GM21576 (cell line): Measurements from ENCODE around the gene RNF128.

ENCODE experiments used
- ATAC-seq: cut with Tn5 transposase; IDR thresholded peaks from one replicate; pipeline ENCODE4 v1.9.1; 2021; ENCODE audit warnings: mild to moderate bottlenecking, moderate library complexity; ENCODE audit not compliant: unreplicated experiment

RNF128 gene, protein sequence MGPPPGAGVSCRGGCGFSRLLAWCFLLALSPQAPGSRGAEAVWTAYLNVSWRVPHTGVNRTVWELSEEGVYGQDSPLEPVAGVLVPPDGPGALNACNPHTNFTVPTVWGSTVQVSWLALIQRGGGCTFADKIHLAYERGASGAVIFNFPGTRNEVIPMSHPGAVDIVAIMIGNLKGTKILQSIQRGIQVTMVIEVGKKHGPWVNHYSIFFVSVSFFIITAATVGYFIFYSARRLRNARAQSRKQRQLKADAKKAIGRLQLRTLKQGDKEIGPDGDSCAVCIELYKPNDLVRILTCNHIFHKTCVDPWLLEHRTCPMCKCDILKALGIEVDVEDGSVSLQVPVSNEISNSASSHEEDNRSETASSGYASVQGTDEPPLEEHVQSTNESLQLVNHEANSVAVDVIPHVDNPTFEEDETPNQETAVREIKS

DNA sequence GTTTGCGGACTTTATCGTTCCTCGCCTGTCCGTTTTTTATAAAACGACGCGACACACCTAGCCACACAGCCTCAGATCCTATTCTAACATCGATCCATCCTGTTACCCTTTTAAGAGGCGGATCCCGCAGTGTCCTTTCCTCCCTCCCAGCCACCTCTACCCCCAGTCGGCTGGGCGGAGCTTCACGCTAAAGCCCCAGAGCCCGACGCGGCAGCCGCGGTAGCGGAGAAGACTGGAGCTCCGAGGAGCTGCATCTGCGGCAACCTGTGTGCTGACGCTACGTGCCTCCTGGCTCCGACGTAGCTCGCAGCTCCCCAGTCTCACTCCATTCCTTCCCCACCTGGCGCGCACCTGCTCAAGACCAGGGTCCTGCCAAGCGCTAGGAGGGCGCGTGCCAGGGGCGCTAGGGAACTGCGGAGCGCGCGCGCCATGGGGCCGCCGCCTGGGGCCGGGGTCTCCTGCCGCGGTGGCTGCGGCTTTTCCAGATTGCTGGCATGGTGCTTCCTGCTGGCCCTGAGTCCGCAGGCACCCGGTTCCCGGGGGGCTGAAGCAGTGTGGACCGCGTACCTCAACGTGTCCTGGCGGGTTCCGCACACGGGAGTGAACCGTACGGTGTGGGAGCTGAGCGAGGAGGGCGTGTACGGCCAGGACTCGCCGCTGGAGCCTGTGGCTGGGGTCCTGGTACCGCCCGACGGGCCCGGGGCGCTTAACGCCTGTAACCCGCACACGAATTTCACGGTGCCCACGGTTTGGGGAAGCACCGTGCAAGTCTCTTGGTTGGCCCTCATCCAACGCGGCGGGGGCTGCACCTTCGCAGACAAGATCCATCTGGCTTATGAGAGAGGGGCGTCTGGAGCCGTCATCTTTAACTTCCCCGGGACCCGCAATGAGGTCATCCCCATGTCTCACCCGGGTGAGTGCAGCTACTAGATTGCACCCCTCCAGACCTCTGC is at the start of gene RNF128:
RNF128 (plus strand) TSS at position 217 of the 953 bp plus-strand sequence; CDS start at position 430, 213 bp downstream.
- ATAC-seq: no peak

DNA sequence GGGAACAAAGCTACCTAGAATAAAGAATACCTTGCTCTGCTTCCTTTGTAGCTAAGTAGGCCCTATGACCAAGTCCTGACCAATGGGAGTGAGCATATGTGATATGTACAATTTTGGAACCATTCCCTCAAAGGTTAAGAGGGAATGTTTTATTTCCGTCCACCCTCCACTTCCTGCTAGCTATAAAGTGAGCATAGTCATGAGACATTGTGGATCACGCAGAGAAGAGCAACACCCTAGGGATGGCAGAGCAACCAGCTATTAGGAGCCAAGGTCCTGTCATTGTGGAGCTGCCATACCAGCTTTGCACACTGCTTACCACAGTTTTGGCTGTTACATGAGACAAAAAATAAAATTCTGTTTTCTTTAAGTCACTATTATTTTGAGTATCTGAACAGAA is 45.8 kb upstream of the RNF128 start:
- ATAC-seq: no peak

DNA sequence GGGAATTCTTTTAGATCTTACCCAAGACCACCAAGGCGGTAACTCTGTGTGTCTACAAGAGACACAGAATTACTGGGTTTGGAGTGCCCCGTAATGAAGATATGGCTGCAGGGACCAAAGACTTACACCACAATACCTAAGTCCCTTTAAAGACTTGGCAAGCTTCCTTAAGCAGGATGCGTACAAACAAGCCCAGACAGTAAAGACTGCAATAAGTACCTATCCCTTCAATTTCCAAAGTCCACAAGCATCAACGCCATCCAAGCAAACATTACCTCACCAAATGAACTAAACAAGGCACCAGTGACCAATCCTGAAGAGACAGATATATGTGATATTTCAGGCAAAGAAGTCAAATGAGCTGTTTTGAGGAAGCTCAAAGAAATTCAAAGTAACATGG is 42.3 kb upstream of the RNF128 start:
- ATAC-seq: no peak

DNA sequence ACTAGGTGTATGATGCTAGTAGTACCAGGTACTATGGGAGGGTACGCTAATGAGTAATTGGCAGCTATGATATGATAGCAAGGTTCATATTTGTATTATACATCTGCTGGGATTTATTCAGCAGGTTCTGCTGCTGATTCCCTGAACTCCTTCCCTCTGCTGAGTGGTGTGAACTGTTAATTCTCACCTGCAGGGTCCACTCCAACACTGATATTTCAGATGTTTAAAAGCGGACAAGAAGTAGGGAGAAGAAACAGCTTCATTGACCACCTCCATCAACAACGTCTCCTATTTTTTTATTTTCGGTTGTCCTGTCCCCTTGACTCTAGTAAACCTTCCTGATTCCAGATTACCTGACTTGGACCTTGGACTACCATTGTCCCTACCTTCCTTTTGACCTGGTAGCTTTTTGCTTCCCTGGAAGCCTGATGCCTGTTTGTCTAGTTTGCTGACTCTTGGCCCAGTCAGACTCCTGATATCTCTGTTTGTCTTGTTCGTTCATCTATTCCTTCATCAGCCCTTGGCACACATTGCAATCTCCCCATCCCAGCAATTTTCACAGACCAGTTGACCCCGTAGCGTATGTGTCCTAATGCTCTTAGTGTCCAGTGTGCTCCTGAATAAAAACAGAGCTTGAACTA is 34.0 kb upstream of the RNF128 start:
- no peak for ATAC-seq

DNA sequence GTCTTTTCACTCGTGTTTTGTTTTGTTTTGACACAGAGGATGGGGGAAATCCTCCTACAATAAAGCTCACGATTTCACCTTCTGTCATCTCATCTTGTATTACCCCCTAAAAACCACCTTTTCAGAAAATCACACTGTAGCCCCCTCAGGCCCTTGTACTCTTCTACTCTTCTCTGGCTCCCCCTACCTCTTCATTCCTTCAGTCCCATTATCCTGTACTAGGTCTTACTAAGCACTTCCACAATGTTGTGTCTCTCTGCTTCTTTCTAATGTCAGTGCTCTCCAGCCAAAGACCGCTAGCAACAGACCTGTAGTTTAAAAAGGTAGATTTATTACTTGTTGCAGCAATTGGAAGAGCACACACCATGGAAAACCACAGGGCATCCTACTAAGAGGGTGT is 30.0 kb upstream of the RNF128 start:
- ATAC-seq: no peak

DNA sequence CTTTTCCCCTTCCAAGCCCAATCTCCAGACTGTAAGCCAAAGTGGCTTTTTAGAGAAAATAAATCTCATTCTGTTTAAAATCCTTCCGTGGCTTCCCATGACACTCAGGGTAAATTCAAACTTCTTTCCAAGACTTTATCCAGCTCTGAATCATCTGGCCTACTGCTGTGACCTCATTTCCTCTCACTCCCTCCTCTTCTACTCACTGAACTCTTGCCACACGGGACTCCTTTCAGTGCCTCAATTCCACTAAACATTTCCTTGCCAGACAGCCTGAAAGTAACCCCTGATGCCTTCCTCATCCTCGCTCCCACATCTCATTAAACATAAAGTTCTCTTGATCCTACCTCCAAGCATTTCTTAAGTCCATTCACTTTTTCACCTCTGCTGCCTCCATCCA is 27.8 kb upstream of the RNF128 start:
- no peak for ATAC-seq

DNA sequence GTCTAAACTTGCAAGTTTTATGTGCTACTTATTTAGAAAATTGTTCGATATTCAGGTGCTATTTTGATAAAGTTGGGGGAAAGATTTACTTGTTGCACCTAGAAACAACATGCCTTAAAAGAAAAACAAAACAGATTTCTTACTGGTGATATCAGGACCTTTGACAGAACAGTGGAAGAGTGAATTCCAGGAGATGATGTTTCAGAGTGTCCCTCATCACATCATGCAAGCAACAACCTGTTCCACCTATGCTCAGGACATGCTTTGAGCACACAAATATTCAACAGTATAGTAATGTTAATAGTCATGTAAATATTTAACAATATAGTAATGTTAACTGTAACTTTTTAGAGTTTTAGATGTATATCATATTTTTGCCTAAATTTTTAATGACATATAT is 23.9 kb upstream of the RNF128 start:
- ATAC-seq: no peak

DNA sequence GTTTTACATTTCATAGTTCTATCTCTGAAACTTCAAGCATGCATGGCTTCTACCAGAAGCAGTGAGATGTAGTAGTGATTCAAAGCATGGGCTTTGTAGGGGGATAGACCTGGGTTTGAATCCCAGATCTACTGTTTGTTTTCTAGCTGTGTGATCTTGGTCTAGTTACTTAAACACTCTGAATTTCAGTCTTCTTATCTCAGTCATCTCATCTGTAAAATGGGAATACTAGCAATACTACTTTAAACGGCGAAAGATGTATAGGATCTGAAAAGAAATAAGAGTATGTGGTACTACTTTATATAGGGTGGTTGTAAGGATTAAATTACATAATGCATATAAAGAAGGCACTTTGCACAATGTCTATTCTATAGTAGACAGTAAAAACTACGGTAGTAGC is 20.0 kb upstream of the RNF128 start:
- ATAC-seq: no peak

DNA sequence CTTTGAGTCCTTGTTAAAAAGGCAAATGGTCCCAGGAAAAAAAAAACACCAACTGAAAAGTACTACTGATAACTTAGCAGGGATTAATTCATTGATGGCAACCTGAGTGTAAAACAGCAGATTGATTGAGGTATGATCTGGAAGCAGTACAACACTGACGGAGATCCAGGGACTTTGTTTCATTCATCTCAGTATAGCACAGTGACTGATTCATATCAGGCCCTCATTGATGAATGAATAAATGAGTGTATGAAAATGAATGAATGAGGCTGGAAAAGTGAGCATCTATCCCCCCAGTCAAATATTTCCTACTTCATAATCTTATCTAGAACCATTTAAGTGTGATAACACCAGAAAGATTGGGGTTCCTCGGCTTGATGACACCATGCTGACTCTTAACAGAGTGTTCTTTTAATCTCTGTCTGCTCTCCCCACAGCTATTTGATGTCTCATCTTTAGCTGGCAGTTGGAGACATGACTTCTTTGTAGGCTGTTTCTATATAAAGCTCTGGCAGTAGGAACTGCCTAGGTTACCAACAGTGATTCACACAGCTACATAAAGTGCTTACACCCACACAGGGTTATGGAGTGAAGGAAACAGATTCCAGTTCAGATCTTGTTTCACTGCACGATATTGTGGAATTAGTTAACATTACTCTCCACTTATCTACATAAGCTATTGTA is 18.6 kb upstream of the RNF128 start:
- no peak for ATAC-seq

DNA sequence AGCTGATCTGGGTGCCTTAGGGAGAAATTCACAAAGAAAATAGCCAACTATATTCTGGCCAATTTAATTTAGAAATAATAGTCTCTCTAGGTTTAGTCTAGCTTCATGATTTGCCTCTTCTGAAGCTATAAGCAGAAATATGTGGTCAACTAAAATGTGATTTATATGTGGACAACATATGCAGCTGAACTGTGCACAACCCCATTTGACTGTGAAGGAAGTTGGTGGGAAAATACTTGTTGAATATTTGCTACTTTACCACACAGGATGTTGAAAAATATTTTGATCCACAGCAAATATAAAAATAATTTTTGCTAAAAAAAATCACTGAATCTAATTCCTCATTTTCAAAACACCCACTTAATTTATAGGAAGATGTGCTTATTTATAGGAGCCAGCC is 15.7 kb upstream of the RNF128 start:
- no peak for ATAC-seq

DNA sequence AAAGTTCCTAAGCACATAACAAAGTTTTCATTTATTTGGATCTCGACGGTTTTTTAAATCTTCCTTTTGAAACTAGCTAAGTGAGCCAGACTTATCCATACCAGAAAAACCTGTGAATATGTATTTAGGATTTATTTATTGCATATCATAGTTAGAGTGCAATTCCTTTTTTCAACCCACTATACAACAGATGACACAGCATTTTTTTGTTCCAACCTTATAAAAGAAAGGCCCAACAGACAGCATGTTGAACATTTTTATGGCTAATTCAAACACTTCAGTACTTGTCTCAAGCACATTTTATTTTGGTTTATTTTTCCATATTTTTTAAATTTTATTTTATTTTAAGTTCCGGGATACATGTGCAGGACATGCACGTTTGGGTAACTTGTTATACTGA is 15.1 kb upstream of the RNF128 start:
- ATAC-seq: no peak

DNA sequence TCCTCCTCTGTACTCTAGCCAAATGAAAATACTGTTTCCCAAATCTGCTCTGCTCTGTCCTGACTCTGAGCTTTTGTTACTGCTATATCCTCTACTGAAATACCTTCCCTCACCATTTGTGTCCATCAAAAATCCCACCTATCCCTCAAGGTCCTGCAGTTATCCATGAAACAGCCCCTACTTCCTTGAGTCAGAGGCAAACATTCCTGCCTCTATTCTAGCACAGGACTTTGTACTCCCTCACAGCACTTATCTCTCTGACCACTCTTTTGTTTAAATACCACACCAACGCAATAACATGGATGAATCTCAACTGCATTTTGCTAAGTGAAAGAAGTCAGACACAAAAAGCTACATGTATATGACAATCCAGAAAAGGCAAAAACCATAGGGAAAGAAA is 10.5 kb upstream of the RNF128 start:
- ATAC-seq: no peak

DNA sequence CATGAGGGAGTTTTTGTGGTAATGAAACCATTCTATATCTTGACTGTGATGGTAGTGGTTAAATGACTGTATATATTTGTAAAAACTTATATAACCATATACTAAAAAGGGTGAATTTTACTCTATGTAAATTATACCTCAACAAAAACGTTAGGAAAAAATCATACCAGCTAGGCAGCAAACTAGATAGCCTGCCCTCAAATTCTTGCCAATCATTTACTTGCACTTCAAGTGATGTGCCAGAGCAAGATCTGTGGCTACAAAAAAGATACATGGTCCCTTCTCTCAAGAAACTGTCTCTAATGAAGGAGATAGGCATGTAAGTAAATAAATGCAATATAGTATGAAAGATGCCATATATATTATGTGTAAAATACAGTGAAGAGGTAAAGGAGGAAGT is 10.0 kb upstream of the RNF128 start:
- no peak for ATAC-seq

DNA sequence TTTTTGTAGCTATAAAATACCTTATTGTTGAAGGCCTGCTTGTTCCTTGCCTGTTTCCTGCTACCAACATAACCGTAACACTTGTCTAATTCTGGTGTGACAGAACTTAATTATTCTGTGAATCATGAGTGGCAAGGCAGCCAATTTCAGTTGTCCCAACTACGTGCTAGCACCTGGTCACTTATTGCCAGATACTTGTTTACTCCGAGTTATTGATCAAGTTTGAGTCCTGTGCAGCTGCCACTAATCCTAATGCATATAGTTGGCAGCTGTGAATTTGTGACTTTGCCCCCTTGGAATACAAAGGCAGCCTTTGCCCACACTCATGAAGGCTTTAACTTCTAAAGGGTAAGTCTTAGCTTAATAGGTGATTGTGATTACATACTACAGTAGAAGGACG is 7.8 kb upstream of the RNF128 start:
- ATAC-seq: no peak

DNA sequence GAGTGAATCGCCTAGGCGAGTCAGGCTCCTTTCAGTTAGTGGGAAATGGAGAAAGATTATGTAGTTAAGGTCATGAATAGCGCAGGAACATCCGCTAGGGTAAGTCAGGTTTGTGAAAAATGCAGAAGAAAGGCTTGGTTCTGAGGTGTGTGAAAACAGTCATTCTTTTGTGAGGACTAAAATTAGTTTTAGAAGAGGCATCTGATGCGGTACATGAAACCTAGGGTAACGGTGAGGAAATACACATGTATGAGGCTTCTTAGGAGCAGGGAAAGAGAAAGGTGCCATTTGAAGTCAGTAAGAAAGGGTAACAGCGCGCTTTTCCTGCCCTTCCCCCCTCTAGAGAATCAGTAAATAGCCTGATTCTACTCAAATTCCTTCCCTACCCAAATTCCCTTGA is 570 bp upstream of the RNF128 start:
- ATAC-seq: no peak

DNA sequence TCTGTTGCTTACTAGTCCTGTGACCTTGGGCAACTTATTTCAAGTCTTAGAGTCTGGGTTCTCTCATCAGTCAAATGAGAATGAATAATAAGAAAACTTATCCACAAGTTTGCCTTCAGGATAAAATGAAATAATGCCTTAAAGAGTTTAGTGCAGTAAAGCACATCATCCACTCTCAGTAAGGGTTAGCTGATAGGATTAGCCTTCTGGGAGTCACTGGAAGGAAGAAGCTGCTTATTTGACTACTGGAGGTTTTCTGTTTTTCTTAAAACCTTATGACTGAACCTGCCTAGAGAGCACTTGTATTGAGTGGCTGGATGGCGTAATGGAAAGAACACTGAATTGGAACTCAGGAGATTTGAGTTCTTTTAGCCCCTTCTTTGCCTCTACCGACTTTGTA is 1.8 kb downstream of the RNF128 start:
- ATAC-seq: no peak

DNA sequence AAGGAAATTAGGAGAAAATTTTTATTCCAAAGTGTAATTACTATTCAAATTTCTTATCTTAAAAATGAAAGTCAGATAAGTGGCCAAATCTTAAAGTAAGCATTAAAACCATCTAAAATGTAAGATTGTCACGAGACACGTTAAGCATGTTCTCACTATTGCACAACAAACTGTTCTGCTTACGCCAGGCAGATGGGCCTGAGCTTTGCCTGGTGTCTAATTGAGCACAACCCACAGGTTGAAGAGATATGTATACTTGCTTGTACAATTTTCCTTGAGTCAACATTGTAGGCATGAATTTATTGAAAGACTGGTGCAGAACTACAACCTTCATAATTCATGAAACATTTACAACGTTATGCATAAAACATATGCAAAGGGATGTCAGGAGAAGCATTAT is 3.9 kb downstream of the RNF128 start:
- no peak for ATAC-seq

DNA sequence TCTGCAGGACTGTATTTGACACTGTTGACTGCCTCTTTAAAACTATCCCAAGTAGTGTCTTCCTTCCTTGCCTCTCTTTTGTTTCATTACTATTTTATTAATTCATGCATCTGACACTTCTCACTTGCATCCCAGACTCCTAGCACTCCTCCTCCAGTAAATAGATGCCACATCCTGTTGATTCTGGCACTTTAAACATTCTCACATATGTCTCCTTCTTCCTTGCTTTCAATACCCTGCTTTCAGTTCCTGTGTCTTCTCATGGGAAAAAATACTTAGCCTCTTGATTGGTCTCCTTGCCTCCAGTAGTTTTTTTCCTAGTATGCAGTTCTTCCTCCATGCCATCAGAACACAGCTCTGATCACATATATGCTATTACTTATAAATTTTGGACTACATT is 5.1 kb downstream of the RNF128 start:
- ATAC-seq: no peak

DNA sequence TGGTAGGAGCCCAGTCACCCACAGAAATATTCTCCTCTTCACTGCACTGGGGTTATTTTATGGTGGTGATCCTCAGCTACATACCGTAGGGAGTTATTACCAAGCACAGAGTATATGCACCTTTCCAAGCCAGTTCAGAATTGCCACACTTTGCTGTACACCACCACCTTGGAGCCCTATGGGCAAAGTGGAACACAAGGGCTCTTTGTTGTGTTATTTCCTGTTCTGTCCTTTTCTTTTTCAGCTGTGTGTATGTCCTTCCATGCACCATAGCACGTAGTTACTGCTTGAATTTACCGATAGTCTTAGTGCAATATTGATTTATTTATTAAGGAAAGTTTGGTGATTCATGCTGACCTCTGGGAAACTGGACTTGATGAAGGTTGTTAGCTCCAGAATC is 8.3 kb downstream of the RNF128 start:
- no peak for ATAC-seq

DNA sequence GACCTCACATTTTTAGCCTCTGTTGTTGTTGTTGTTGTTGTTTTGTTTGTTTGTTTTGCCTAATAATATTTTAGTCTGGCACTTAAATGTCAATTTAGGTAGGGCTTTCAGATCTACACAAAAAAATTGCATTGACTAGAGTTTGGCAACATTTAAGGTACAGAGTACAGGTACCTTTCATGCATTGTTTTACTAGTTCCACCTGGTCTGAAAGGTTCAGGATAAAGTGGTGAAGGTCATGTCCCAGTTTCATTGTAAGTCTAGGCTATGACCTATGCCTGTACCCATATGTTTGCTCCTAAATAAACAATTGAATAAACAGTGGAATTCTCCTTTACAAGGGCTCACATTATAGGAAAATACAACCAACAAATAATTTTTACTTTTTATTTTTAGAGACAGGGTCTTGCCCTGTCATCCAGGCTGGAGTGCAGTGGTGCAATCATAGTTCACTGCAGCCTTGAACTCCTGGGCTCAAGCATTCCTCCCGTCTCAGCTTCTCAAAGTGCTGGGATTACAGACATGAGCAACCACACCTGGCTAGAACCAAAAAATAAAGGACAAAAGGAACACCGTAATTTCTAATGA is 13.8 kb downstream of the RNF128 start:
- ATAC-seq: no peak

DNA sequence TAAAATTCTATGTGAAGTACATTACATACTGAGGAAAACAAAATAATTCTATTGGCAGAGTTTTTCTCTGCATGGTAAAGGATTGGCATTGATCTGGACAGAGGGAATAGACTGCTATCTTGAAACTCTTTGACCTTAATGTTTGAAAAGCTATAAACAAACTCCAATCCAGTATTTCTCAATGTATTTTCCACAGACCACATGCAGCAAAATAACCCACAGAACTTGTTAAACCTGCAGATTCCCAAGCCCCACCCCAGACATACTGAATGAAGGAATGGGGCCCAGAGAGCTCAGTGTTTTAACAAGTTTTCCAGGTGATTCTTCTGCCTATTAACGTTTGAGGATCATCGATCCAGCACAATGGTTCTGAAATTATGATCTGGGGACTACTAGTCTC is 15.7 kb downstream of the RNF128 start:
- ATAC-seq: no peak
